ENCODE results near the gene CNOT3.

Gene CNOT3

DNA sequence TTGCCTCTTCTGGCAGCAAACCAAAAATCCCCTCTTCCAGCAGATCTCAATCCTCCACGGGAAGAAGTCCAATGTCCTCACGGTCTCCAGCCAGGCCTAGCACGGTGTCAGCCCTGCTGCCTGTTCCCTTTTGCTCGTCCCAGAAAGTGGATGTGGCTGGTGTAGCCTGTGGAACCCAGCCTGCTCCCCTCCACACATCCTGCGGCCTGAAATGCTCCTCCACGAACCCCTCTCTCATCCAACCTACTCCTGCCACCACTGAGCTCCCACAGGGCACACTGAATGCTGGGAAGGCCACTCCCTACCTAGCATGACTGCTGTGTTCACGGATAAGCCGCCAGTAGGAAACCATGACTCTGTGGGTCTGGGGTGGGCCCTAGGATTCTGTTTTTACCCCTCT, 48.8 kb downstream of the CNOT3 start:
- CTCF ChIA-PET: interaction anchor here (4.3 kb wide), 1 partner anchor 17 kb away, joined by 44 read pairs; no protein-coding TSS in a partner anchor
- no peak overlapping the region for H3K4me3 ChIP-seq (ENCODE audit: low read depth, low read length)
- DNase-seq (ENCODE audit: low read depth, low spot score): no peak
- TF ChIP-seq, protein P1, sequence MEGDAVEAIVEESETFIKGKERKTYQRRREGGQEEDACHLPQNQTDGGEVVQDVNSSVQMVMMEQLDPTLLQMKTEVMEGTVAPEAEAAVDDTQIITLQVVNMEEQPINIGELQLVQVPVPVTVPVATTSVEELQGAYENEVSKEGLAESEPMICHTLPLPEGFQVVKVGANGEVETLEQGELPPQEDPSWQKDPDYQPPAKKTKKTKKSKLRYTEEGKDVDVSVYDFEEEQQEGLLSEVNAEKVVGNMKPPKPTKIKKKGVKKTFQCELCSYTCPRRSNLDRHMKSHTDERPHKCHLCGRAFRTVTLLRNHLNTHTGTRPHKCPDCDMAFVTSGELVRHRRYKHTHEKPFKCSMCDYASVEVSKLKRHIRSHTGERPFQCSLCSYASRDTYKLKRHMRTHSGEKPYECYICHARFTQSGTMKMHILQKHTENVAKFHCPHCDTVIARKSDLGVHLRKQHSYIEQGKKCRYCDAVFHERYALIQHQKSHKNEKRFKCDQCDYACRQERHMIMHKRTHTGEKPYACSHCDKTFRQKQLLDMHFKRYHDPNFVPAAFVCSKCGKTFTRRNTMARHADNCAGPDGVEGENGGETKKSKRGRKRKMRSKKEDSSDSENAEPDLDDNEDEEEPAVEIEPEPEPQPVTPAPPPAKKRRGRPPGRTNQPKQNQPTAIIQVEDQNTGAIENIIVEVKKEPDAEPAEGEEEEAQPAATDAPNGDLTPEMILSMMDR (IDR thresholded peaks at IDR 0.05; ENCODE audit: insufficient read depth, low read length, missing control alignments): no peak
- POLR2A ChIA-PET: no interaction called here

DNA sequence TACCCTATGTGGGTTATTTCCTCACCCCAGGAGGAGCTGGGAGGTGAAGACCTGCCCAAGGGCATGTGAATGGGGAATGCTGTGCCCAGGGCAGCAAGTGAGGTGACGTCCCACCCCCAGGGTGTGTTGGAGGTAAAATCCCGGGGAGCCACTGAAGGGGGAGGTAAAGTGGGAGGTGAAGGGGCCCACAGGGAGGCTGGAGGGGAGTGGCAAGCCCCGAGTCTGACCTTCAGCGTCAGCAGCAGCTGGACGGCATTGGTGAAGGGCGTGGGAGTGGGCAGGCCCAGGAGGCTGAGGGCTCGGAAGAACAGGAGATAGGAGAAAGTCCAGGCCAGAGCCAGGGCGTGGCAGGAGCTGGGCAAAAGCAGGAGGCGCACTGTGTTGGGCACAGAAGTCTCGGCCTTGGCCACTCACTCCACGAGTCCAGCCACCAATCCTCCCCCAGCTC, 49.4 kb downstream of the CNOT3 start:
- CTCF ChIA-PET: interaction anchor here (4.3 kb wide), 1 partner anchor 18 kb away, joined by 44 read pairs; no protein-coding TSS in a partner anchor
- no peak overlapping the region; the same call in 1 of the 2 replicates for H3K4me3 ChIP-seq (ENCODE audit: low read depth, low read length)

DNA sequence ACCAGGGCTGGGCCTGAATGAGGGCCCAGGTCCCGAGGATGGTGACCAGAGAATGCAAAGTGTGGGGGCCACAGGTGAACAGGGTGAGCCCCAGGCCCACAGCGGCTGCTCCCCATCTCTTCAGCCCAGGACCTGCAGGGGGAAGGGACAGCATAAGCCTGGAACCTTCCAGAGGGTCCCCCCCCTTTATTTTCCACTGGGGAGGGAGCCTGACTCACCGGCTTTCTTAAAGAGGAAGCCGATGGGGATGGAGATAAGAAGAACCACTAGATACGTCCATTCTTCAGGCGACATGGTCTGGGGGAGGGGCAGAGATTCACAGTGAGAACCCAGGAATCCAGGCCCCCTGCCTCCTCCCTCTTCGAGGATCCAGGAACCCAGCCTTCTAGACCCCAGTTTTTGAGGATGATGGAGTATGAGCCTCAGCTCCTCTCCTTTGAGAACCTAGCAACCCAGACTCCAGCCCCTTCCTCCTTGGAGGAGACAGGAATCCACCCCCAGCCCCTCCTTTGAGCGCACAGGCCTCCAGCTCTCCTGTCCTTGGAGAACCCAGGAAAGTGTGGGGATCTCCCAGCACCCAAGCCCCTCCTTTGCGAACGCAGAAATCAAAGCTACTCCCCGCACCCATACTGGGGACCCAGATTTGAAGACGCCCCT, 50.8 kb downstream of the CNOT3 start:
- no peak for DNase-seq (ENCODE audit: low read depth, low spot score)
- TF ChIP-seq, protein P1 (IDR thresholded peaks at IDR 0.05; ENCODE audit: insufficient read depth, low read length, missing control alignments): no peak
- CTCF ChIA-PET: interaction anchor here (1.1 to 4.3 kb wide), 7 partner anchors 8 to 44 kb away, joined by 3 to 44 read pairs (median 6); partner anchors contain the start of genes LENG1 and TMC4
- POLR2A ChIA-PET: interaction anchor here (0.6 to 5.1 kb wide), 5 partner anchors 12 to 51 kb away, joined by 3 to 108 read pairs (median 5); partner anchors contain the start of genes CNOT3, LENG1, RPS9 and TMC4
- H3K4me3 ChIP-seq (ENCODE audit: low read depth, low read length): peak overlapping the region; percentile 78

More for the DNA sequence above, 49.4 kb downstream of the CNOT3 start:
- TF ChIP-seq, protein P1 (IDR thresholded peaks at IDR 0.05; ENCODE audit: insufficient read depth, low read length, missing control alignments): no peak
- DNase-seq (ENCODE audit: low read depth, low spot score): no peak
- POLR2A ChIA-PET: interaction anchor here (0.9 kb wide), 1 partner anchor 14 kb away, joined by 4 read pairs; the partner anchor contains the start of gene RPS9

DNA sequence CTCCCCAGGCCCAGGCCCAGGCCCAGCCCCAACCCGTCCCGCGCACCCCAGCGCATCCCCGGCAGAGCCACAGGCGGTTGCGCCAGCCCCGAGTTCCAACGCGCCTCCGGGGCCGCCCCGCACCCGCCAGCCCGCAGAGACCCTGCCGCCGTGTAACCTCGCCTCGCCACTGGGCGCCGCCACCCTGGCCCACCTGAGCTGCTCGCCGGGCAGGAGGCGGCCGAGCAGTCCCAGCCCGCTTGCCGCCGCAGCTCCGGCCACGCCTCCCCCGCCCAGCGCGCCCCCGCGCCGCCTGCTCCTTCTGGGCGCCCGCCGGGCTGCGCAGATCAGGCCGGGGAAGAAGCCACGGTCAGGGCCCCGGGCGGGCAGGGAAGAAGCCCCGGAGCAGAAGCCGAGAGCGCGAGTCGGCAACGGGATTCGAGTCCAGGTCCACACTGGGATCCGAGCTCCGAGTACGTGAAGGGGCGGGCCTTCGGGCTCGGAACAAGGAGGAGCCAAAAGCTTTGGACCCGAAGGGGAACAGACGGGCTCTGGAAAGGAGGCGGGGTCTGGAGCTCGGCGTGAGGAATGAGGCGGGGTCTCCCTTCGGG, 51.7 kb downstream of the CNOT3 start, which contains the start of gene MBOAT7:
Gene MBOAT7, minus strand, starts transcription at position 436 of the 590 bp plus-strand sequence. CDS start 1,072 bp downstream, outside the sequence.
- TF ChIP-seq, protein P1 (IDR thresholded peaks at IDR 0.05; ENCODE audit: insufficient read depth, low read length, missing control alignments): peak; percentile 18
- DNase-seq (ENCODE audit: low read depth, low spot score): no peak
- ChIA-PET POLR2A (interaction anchor here (0.6 to 5.1 kb wide), 7 partner anchors 11 to 74 kb away, joined by 3 to 108 read pairs (median 5); partner anchors contain the start of genes CNOT3, LENG1, PRPF31 and RPS9), CTCF (interaction anchor here (0.9 to 4.3 kb wide), 11 partner anchors 8 to 77 kb away, joined by 3 to 44 read pairs (median 4); partner anchors contain the start of genes LENG1 and TMC4)
- peak within 1 kb of the TSS; percentile 89 for H3K4me3 ChIP-seq (ENCODE audit: low read depth, low read length)

DNA sequence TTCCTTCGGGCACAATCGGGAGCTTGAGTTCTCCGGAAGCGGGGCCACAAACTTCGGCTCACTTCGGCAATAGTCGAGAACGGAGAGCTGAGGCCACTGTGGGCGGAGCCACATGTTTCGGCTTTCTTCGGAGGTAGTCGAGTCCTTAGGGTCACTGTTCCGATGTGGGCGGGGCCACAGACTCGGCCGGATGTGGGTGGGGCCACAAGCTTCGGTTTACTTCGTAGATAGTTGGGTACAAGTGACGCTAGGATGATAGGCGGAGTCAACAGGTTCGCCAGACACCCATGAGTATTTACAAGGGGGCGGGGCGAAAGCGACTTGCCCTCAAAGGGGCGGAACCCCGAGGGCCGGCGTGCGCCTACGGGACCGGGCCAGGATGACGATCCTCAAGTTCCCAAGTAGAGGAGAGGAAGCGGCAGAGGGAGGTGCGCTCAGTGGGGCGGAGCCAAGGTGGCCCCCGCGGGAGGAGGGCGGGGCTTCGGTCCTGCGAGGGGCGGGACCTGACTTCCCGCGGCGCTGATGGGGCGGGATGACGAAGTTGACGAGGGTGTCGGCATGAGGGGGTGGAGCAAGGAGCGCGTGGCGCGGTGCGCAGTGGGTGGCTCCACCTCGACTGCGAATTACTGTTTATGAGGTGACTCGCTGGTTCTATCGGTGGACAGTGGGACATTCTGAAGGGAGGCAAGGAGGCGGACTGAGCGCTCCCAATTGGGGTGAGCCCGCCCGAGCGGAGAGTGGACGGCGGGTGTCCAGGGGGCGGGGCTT, 52.4 kb downstream of the CNOT3 start:
- peak overlapping the region; percentile 89 for H3K4me3 ChIP-seq (ENCODE audit: low read depth, low read length)
- peak; percentile 100 for DNase-seq (ENCODE audit: low read depth, low spot score)
- ChIA-PET POLR2A (interaction anchor here (1.0 to 5.1 kb wide), 8 partner anchors 11 to 75 kb away, joined by 3 to 108 read pairs (median 5); partner anchors contain the start of genes CNOT3, LENG1, PRPF31 and RPS9), CTCF (interaction anchor here (0.9 to 4.3 kb wide), 12 partner anchors 9 to 76 kb away, joined by 3 to 44 read pairs (median 4); partner anchors contain the start of genes LENG1, RPS9 and TMC4)
- TF ChIP-seq, protein P1 (IDR thresholded peaks at IDR 0.05; ENCODE audit: insufficient read depth, low read length, missing control alignments): no peak

Data from AG04449 (cell line).